H7 (cell line): ENCODE results near the gene CFAP47. TPM values are rescaled to one million over a fixed set of nuclear protein-coding genes. Genes with fewer than 3 reads are reported as not detected.
"Not testable (repeated sequence)": the region's sequence is repeated elsewhere in the genome, so short reads cannot be mapped to it uniquely, and the experiment has no call there.

Source experiments
- DNase-seq: peaks from one replicate; pipeline ENCODE4 v3.0.0; 2012
- H3K27me3 ChIP-seq: 2 replicates; pipeline ENCODE4 v1.6.0; 2011; ENCODE audit warnings: mild to moderate bottlenecking, low read length; ENCODE audit not compliant: control insufficient read depth, insufficient read depth
- H3K36me3 ChIP-seq: replicated peaks from 2 replicates; pipeline ENCODE4 v1.5.1; 2011; ENCODE audit warnings: low read length; ENCODE audit not compliant: control insufficient read depth, insufficient read depth
- H3K4me3 ChIP-seq: 2 replicates; pipeline ENCODE4 v1.5.1; 2011; ENCODE audit warnings: low read depth, mild to moderate bottlenecking, control low read depth, low read length, moderate library complexity; ENCODE audit not compliant: insufficient read depth
- total RNA-seq: library from RNA; depleted of rRNA; stranded (reverse); fragments of >200 nt; shearing (Covaris generic); gene quantifications from 2 replicates; pipeline ENCODE4 v1.2.3, GENCODE V29; 2014; rRNA removed

CFAP47 gene, protein sequence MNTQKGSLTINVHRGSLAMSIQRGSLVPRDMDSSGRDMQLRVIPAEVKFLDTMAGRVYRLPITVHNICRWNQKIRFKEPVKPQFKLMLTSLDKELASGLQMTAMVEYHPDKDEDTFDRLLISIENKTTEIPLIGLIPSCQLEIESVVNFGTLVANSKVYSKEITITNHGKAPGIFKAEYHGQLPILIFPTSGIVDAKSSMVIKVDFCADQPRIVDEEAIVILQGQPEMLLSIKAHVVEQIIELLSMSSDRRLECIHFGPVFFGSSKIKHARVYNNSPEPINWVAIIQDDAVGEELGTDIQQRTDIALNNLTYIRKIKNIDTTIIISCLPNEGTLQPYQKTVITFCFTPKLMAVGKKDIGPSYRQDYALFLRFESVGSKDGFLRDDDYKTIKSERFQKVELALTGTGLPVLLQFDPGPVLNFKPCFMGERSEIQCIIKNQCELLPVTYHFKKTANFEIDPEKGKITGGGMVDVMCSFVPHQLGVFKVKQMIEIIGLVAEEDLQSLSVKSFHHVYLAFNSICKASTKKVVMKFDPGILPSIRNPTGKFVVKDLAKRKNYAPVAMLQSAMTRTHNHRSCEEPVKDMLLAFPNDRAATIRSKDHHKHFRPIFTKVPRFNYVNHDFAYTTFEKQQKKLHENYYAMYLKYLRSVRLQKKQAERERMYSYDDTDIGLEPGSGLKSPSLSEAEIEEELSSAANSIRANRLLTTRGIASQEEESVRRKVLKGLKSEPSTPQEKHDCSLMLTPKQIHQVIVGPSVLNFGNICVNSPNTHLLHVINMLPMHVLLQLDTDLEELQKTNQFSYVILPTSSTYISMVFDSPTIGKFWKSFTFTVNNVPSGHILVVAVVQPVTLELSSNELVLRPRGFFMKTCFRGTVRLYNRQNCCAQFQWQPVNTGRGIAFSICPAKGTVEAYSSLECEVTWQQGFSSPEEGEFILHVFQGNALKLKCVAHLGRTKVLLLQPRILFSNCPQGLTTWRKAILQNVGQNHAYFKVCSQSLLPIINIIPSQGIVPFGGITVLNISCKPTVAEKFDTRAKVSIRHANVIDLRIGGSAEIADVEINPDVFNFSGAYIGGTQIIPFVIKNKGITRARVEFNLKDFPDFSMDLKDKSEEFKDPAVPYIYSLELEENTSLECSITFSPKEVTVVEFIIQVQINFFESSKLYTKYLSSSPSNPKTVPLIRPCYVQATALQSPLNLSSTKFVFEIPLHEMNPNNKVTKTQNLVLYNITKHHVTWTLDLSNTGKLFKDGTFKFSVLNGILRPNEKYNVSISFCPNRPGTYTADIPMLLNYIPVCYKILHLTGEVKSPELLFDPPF (N-terminal part only)
- total RNA-seq: 0.07 TPM in 1 of 2 replicates, not detected in the other

DNA sequence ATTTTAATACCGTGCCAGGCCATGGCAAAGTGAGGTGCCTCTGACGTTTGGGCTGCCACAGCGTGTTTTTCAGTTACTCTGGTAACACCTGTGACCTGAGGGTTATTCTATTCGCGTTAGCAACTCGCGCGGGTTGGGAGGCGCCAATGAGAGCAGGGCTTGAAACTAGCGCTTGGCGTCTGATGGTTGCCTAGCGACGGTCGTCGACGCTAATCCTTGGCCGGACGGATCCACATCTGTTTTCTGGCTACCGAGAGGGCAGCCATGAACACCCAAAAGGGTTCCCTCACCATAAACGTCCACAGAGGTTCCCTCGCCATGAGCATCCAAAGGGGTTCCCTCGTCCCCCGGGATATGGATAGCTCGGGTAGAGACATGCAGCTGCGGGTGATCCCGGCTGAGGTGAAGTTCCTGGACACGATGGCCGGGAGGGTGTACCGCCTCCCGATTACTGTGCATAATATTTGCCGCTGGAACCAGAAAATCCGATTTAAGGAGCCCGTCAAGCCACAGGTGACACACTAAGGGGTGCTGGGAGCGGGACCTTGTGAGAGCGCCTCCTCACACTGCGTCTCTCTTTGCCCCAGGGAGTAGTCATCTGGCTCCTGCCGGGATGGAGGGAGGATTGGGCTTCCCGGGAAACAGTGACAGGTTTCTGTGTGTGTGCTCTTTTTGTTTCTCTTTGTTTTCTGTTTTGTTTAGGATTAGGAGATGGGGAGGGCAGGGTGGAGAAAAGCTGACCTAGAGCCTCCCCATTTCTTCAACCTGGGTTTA lies at the start of gene CFAP47:
Gene CFAP47, plus strand, starts transcription at position 199 of the 774 bp plus-strand sequence. Its CDS starts 66 bp downstream, at position 265.
- peak; percentile 58 for DNase-seq

DNA sequence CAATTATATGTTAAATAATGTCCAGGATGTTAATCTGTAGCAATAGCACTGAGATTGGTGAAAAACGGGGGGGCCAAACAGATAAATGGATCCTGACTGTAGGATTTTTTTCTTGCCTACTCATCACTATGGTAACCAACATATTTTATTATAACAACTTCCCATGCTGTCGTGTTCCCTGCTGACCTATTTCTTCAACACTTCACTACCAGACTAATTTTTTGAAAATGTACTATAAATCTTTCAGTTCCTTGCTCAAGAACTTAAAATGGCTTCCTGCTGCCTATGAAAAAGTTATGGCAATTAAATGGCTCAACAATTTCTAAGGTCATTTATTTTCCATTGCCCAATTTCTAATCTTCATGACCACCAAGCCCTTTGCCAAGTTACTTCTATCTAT lies 38.9 kb upstream of the CFAP47 start:
- DNase-seq: no peak
- no peaks in the 10 kb centered on the region for H3K27me3 ChIP-seq
- H3K36me3 ChIP-seq: no peaks in the 10 kb centered on the region
- no peak overlapping the region for H3K4me3 ChIP-seq

More for the DNA sequence above, at the start of gene CFAP47:
- H3K36me3 ChIP-seq: no peaks in the 10 kb centered on the region
- H3K27me3 ChIP-seq: peaks cover 4% of the 10 kb centered on the region
- H3K4me3 ChIP-seq: peak within 1 kb of the TSS; percentile 58

DNA sequence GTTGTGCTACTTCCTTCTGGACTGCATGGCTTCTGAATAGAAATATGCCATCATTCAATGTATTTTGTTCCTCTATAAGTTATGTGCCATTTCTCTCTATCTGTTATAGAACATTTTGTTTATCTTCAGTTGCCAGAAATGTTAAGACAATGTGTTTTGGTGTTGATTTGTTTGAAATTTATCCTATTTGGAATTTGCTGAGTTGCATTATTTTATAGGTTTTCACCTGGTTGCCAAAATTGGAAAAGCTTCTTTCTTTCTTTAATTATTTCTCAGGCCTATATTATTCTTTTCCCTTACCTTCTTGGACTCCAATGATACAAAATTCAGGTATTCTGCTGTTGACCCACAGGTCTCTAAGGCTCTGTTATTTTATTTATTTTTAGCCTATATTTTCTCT lies 33.4 kb upstream of the CFAP47 start:
- DNase-seq: no peak
- Histone ChIP-seq H3K36me3 (no peaks in the 10 kb centered on the region), H3K27me3 (no peaks in the 10 kb centered on the region), H3K4me3 (no peak overlapping the region)

DNA sequence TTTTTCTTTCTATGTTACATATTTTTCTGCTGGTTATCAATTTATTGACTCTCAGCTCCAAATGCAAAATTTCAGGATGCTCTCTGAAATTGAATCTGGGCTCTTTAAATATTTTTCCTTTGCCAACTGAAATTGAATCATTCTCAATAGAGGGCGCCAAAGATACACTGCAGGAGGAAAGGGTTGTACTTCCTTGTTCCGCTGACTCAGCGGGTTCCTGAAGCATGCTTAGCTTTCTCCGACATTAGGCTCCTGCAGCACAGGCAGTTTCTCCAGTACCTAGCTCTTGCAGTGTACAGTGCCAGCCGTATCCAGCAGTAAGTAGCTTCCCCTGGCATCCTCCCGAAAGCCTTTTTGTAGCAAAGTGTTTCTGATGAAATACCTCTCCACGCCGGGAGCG lies 28.8 kb upstream of the CFAP47 start:
- no peaks in the 10 kb centered on the region for H3K27me3 ChIP-seq
- no peaks in the 10 kb centered on the region for H3K36me3 ChIP-seq
- no peak overlapping the region for H3K4me3 ChIP-seq
- DNase-seq: peak; percentile 22

DNA sequence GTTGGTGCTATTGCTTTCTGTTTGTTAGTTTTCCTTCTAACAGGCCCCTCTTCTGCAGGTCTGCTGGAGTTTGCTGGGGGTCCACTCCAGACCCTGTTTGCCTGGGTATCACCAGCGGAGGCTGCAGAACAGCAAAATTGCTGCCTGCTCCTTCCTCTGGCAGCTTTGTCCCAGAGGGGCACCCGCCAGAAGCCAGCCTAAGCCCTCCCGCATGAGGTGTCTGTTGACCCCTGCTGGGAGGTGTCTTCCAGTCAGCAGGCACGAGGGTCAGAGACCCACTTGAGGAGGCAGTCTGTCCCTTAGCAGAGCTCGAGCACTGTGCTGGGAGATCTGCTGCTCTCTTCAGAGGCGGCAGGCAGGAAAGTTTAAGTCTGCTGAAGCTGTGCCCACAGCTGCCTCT lies 67.3 kb downstream of the CFAP47 start:
- H3K4me3 ChIP-seq, DNase-seq, H3K36me3 ChIP-seq, H3K27me3 ChIP-seq: not testable (repeated sequence)

DNA sequence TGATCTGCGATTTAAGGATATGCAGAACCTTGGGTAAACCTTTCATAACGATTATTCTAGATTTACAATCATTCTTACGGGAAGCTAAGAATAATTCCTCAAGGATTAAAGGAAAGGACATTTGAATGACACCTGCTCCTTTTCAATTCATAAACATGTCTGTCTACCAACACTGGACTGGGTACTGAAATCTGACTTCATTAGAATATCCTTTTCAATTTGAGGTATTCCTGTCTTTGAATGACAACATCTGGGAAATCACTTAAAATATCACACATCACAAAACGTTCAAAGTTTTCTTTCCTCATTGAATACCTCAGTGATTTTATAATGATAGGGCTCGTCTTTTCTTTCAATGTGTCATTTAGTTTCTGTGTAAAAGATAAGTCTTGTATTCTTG lies 87.7 kb downstream of the CFAP47 start:
- DNase-seq: no peak
- Histone ChIP-seq H3K4me3 (no peak overlapping the region), H3K36me3 (no peaks in the 10 kb centered on the region), H3K27me3 (no peaks in the 10 kb centered on the region)

DNA sequence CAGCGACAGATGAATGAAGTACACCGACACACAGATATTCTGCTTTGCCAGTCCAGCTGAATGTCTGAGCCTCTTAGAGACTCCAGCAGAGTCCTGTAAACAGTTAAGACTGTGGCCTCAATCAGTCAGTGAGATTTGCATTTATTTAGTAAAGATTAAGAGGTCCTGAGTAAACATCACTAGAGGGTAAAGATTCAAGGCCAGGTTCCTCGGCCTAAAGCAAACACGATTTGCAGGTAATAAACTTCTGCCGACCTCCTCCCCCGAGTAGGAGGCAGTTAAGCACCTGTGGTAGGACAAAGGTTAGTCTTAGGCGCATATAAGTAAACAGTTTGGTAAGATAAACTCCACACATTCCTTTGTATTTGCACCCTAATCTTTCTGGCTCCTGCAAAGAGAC lies 99.6 kb downstream of the CFAP47 start:
- H3K27me3 ChIP-seq: peaks cover 20% of the 10 kb centered on the region
- DNase-seq: peak; percentile 1
- H3K4me3 ChIP-seq: no peak overlapping the region
- no peaks in the 10 kb centered on the region for H3K36me3 ChIP-seq

DNA sequence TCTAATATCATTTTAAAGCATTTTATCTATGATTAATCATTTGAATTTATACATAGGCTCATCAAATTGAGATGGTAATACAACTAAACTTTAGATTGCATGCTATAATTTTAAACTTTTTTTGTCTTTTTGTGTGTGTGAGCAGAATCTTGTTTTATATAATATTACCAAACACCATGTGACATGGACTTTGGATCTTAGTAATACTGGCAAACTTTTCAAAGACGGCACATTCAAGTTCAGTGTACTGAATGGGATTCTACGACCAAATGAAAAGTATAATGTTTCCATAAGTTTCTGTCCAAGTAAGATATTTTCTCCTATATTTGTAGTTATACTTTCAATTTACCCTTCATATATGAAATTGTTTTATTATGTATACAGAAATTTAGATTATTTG lies 116.0 kb downstream of the CFAP47 start:
- no peaks in the 10 kb centered on the region for H3K36me3 ChIP-seq

DNA sequence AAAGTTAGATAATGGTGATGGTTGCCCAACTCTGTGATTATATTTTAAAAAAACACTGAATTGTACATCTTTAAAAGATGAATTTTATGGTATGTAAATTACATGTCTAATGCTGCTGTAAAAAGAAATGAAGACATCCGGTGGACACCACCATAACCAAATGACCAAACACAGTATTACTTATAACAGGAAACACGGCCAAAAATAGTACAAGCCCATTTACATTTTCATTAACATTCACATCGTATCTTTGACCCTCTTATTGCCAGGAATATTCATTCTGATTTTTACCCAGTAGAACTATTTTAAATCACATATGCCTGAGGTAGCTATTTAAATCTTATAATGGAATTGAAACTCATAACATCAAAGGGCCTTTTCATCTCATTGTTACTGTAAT lies 143.2 kb downstream of the CFAP47 start:
- no peaks in the 10 kb centered on the region for H3K36me3 ChIP-seq
- no peaks in the 10 kb centered on the region for H3K27me3 ChIP-seq
- DNase-seq: no peak
- H3K4me3 ChIP-seq: no peak overlapping the region

More for the DNA sequence above, 116.0 kb downstream of the CFAP47 start:
- Histone ChIP-seq H3K4me3 (no peak overlapping the region), H3K27me3 (no peaks in the 10 kb centered on the region)
- DNase-seq: no peak

DNA sequence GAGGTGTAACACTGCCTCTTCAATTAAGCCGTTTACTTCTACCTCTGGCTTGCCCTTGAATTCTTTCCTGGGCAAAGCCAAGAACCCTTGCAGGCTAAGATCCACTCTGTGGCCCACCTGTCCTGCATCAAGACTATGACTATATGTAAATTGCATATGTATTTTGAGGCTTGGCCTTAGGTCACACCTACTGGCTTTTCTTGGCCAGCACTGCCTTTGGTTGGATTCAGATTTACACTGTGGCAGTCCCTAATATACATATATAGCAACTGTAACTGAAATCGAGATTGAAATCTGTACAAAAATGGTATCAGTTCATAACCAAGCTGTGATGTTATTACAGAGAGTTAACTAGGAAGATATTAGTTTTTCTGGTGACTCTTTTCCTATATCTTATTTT lies 151.5 kb downstream of the CFAP47 start:
- Histone ChIP-seq H3K36me3 (no peaks in the 10 kb centered on the region), H3K27me3 (no peaks in the 10 kb centered on the region), H3K4me3 (no peak overlapping the region)
- DNase-seq: no peak

DNA sequence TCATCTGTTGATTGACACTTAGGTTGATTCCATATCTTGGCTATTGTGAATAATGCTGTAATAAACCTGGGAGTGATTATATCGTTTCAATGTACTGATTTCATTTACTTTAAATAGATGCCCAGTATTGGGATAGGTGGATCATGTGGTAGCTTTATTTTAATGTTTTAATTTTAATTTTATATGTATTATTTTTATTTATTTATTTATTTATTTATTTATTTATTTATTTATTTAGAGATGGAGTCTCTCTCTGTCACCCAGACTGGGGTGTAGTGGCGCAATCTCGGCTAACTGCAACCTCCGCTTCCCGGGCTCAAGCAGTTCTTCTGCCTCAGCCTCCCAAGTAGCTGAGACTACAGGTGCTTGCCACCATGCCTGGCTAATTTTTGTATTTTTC lies 155.5 kb downstream of the CFAP47 start:
- H3K36me3 ChIP-seq, H3K4me3 ChIP-seq, DNase-seq, H3K27me3 ChIP-seq: not testable (repeated sequence)

DNA sequence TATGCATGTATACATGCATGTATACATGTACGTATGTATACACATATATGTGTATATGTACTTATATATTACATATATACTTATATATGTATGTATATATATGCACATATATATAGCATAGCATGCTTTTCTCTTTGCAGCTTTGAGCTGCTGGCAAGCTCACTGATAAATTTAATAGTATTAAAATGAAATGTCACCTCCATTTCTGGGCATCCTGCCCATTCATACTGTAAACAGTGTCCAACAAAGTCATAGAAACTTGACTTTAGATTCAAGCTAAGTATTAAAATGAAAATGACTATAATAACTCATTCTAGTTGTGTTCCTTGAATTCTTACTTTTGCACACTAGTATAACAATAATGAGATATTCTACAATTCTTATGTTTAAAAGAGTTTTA lies 163.7 kb downstream of the CFAP47 start:
- DNase-seq: no peak
- no peaks in the 10 kb centered on the region for H3K36me3 ChIP-seq
- no peak overlapping the region for H3K4me3 ChIP-seq
- no peaks in the 10 kb centered on the region for H3K27me3 ChIP-seq

DNA sequence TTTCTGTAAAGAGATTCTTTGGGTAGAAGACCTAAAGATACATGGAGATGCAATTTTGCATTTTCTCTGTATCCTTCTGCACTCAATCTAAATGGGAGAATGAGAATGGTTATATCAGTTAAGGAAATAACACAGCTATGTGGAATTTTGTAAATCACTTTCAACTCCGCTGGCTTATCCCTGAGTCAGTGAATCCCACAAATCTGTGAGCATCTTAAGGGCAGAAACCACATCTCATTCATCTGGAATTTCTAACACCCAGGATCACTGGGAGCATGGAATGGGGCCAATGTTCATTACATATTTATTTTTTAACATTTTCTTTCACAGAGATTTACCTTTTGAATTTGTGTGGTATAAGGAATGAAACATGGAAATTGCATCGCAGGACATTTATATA lies 167.8 kb downstream of the CFAP47 start:
- no peak overlapping the region for H3K4me3 ChIP-seq
- no peaks in the 10 kb centered on the region for H3K36me3 ChIP-seq
- H3K27me3 ChIP-seq: no peaks in the 10 kb centered on the region
- no peak for DNase-seq

DNA sequence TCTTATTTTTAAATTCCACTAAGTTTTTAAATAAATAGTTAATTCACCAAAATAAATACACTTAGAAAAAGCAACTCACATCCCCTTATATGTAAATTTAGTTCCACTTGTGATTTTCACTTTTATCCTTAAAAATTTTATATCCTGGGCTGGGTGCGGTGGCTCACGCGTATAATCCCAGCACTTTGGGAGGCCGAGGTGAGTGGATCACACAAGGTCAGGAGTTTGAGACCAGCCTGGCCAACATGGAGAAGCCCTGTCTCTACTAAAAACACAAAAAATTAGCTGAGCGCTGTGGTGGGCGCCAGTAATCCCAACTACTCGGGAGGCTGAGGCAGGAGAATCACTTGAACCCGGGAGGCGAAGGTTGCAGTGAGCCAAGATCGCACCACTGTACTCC lies 169.4 kb downstream of the CFAP47 start:
- not testable (repeated sequence) for H3K27me3 ChIP-seq, DNase-seq, H3K36me3 ChIP-seq, H3K4me3 ChIP-seq
